ENCODE measurements around the gene CSNK1A1L.

DNA sequence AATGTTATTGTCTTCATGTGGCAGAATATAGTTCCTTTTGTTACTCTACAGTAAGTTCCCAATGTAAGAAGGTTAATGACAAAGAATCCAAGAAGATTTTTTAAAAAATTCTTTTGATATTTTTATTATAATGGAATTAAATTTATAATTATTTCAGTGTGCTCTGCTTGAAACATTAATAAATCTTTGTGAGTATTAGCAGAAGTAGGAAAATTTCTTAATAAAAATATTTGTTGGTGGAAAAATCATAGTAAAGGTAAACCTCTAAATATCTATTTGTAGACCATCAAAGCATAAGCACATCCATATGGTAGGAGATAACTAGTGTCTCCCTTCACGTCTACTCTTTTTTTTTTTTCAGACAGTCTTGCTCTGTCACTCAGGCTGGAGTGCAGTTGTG, 4.3 kb downstream of the CSNK1A1L start:
- TF ChIP-seq, protein P1, sequence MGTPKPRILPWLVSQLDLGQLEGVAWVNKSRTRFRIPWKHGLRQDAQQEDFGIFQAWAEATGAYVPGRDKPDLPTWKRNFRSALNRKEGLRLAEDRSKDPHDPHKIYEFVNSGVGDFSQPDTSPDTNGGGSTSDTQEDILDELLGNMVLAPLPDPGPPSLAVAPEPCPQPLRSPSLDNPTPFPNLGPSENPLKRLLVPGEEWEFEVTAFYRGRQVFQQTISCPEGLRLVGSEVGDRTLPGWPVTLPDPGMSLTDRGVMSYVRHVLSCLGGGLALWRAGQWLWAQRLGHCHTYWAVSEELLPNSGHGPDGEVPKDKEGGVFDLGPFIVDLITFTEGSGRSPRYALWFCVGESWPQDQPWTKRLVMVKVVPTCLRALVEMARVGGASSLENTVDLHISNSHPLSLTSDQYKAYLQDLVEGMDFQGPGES (IDR thresholded peaks at IDR 0.05): no peak
- TF ChIP-seq GATAD2B (conservative IDR thresholded peaks at IDR 0.05; ENCODE audit: low read depth) (no peak), ZNF24 (IDR thresholded peaks at IDR 0.05) (no peak), CTCF (IDR thresholded peaks at IDR 0.05 in 2 of 3, conservative IDR thresholded peaks at IDR 0.05 in 1 of 3; ENCODE audit: control insufficient read depth in 2 of 3, extremely low read depth in 1 of 3, insufficient read depth in 1 of 3, low read depth in 3 of 3, low read length in 3 of 3) (no peak), NFYB (IDR thresholded peaks at IDR 0.05; ENCODE audit: insufficient read depth, low read depth, low read length) (no peak), TCF3 (IDR thresholded peaks at IDR 0.05; ENCODE audit: borderline replicate concordance, insufficient read depth, low read depth, low read length) (no peak), SP1 (IDR thresholded peaks at IDR 0.05; ENCODE audit: low read depth, low read length) (no peak), BCLAF1 (IDR thresholded peaks at IDR 0.05) (no peak), TAF1 (IDR thresholded peaks at IDR 0.05; ENCODE audit: borderline replicate concordance, low read depth, low read length) (no peak), HDAC2 (IDR thresholded peaks at IDR 0.05) (no peak), CEBPB (IDR thresholded peaks at IDR 0.05; ENCODE audit: borderline replicate concordance in 1 of 2, low read depth in 2 of 2, low read length in 2 of 2) (no peak)
